Right renal pelvis (tissue), 4 donors: Measurements from ENCODE around the gene CARD19. TPM values are rescaled to one million over a fixed set of nuclear protein-coding genes. Genes with fewer than 3 reads are reported as not detected.

Experiments used
- DNase-seq, 4 donors: peaks; one replicate each; pipeline ENCODE4 v3.0.0-alpha.2; 2013; ENCODE audit warnings: low read depth in 4 of 4, low spot score in 3 of 4, missing footprints in 1 of 4
- polyA plus RNA-seq, 4 donors: library from polyadenylated mRNA; unstranded; fragments of 120-200 nt; gene quantifications; one replicate each; pipeline ENCODE4 v1.2.1, GENCODE V29; 2013; ENCODE audit not compliant: insufficient read length in 4 of 4

CARD19 gene
- polyA plus RNA-seq, 4 donors = 16.5 to 34.7 (median 18.7) TPM

- peak in 2 of 4 donors; percentile 32 to 35 for DNase-seq
Observed at GRCh38 chr9:93061791-93062763, 33.9 kb upstream of the CARD19 start.

GRCh38 chr9:93064392-93065134 is 31.5 kb upstream of the CARD19 start:
- DNase-seq = no peak

GRCh38 chr9:93065135-93065720 is 30.8 kb upstream of the CARD19 start:
- DNase-seq = no peak

GRCh38 chr9:93066978-93067603 is 28.9 kb upstream of the CARD19 start:
- DNase-seq = no peak

- no peak for DNase-seq
Observed at GRCh38 chr9:93068956-93069355, 27.1 kb upstream of the CARD19 start.

- no peak for DNase-seq
Observed at GRCh38 chr9:93071464-93071863, 24.6 kb upstream of the CARD19 start.

- DNase-seq = no peak
Observed at GRCh38 chr9:93072383-93072795, 23.6 kb upstream of the CARD19 start.

- no peak for DNase-seq
Observed at GRCh38 chr9:93076101-93076791, 19.8 kb upstream of the CARD19 start.

- no peak for DNase-seq
Observed at GRCh38 chr9:93076792-93077128, 19.3 kb upstream of the CARD19 start.

- DNase-seq = no peak
Observed at GRCh38 chr9:93077367-93077766, 18.6 kb upstream of the CARD19 start.

GRCh38 chr9:93077811-93078210 is 18.2 kb upstream of the CARD19 start:
- DNase-seq = no peak

- DNase-seq = no peak
Observed at GRCh38 chr9:93079371-93079770, 16.6 kb upstream of the CARD19 start.

GRCh38 chr9:93080406-93080805 is 15.6 kb upstream of the CARD19 start:
- DNase-seq = no peak

GRCh38 chr9:93081081-93081529 is 14.9 kb upstream of the CARD19 start:
- DNase-seq = no peak

- DNase-seq = no peak
Observed at GRCh38 chr9:93081931-93082330, 14.1 kb upstream of the CARD19 start.

GRCh38 chr9:93082841-93083411 is 13.1 kb upstream of the CARD19 start:
- DNase-seq = no peak

GRCh38 chr9:93083592-93084470 is 12.2 kb upstream of the CARD19 start:
- no peak for DNase-seq

- no peak for DNase-seq
Observed at GRCh38 chr9:93084471-93084881, 11.5 kb upstream of the CARD19 start.

- no peak for DNase-seq
Observed at GRCh38 chr9:93085676-93086075, 10.3 kb upstream of the CARD19 start.
